ENCODE data around the gene LPP. TPM values are rescaled to one million over a fixed set of nuclear protein-coding genes. Genes with fewer than 3 reads are reported as not detected.

The LPP gene
- total RNA-seq, 2 donors from 2014 or later, result 1,601 to 1,705 TPM

GRCh38 chr3:188764609-188765008 lies 610.7 kb downstream of the LPP start:
- no peak for DNase-seq (ENCODE audit: low spot score)
- intact Hi-C loops (cut with DNase I), result no loop called here

DNA sequence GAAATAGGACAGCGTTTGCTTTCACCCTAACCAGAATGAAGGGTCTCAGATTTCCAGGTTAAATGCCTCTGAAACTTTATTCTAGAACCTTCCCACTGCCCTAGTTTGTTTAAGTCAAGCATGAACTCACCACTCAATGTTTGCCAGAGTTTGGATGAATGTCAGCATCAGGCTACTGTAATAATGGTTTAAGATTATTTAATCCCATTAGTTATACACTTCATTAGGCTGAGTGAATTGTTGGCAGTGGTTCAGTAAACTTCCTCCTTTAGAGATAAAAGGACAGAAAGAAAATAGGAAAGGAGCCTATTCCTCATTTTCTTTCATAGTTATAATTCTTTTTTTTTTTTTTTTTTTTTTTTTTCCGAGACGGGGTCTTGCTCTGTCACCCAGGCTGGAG lies 615.9 kb downstream of the LPP start:
- intact Hi-C loops (cut with DNase I), result no loop called here
- no peak for DNase-seq (ENCODE audit: low spot score)

- intact Hi-C loops (cut with DNase I), result no loop called here
- no peak for DNase-seq (ENCODE audit: low spot score)
Measured at GRCh38 chr3:188772886-188773285, 618.9 kb downstream of the LPP start.

GRCh38 chr3:188775412-188775811 lies 621.5 kb downstream of the LPP start:
- no peak for DNase-seq (ENCODE audit: low spot score)
- intact Hi-C loops (cut with DNase I), result loop anchor here in 1 of 2 donors (5.0 kb wide), 1 partner anchor 167 kb away; no protein-coding TSS in a partner anchor

- intact Hi-C loops (cut with DNase I), result loop anchor here in 1 of 2 donors (5.0 kb wide), 1 partner anchor 166 kb away; no protein-coding TSS in a partner anchor
Measured at GRCh38 chr3:188776447-188776846, 622.5 kb downstream of the LPP start.

DNA sequence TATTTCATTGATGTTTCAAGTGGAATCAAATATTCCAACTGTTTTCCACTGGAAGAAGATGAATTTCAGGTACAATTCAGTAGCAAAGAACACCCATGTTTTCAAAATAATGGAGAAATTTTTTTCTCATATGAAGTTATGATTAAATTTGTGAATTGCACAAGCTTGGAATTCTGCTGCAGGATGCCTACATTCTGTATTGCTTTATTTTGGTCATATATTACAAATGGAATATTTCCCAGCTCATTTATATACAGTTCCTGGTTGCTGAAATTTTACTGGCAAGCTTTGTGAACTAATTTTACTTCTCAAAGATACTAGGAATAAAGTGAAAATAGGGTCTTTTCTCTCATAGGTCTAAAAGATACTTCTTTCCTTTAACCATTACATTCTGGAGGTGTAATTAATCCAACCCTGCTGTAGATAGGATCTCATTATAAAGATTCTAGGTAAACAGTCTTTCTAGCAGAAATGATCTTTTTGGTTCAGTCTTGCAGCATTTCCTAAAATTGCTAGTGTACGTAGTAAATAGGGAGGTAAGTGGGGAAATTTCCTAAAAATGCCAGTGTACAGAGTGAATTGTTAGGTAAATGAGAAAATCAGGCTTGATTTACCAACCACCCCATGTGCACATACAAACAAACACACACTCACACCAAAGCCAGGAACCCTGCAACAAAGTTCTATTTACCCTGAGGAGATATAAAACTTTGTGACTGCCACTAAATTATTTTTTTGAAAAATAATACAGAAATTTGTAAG lies 624.3 kb downstream of the LPP start:
- no peak for DNase-seq (ENCODE audit: low spot score)
- intact Hi-C loops (cut with DNase I), result loop anchor here in 1 of 2 donors (5.0 kb wide), 1 partner anchor 164 kb away; no protein-coding TSS in a partner anchor

More at GRCh38 chr3:188776447-188776846, 622.5 kb downstream of the LPP start:
- no peak for DNase-seq (ENCODE audit: low spot score)

- intact Hi-C loops (cut with DNase I), result loop anchor here in 1 of 2 donors (5.0 kb wide), 1 partner anchor 163 kb away; no protein-coding TSS in a partner anchor
Measured at GRCh38 chr3:188779281-188779980, 625.5 kb downstream of the LPP start.

GRCh38 chr3:188780193-188781147 lies 626.5 kb downstream of the LPP start:
- DNase-seq (ENCODE audit: low spot score), result no peak
- intact Hi-C loops (cut with DNase I), result no loop called here

More at GRCh38 chr3:188779281-188779980, 625.5 kb downstream of the LPP start:
- no peak for DNase-seq (ENCODE audit: low spot score)

DNA sequence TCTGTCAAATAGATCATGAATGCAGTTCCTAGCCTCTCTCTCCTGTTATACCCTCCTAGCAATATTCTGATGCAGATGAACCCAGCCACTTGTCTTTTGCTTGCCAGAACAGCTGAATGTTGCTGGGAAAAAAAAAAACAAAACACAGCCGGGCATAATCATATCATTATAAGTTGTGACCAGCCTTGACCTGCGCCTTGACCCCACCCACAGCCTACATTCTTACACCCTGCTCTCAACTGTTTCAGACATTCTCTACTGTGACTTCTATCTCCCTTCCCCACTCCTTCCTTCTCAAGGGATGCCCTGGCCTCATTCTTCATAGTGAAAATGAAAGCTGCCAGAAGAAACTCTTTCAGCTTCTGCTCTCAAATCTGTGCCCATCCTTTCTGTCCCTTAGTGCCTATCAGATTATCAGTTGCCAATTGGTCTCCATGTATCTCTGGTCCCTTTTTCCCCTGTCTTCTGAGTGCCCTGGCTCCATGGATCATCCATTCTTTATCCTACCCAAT lies 628.7 kb downstream of the LPP start:
- no peak for DNase-seq (ENCODE audit: low spot score)
- intact Hi-C loops (cut with DNase I), result no loop called here

DNA sequence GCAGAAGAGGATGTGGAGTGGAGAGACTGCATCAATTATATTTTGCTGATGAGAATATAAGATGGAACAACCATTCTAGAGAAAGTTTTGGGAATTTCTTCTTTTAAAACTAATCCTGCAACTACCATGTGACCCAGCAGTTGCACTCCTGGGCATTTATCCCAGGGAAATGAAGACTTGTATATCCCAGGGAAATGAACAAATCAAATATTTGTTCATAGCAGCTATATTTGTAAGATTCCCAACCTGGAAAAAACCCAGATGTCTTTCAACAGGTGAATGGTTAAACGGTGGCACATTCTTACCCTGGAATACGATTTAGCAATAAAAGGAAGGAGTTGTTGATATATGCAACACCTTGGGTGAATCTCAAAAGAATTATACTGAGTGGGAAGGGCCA lies 632.5 kb downstream of the LPP start:
- no peak for DNase-seq (ENCODE audit: low spot score)
- intact Hi-C loops (cut with DNase I), result no loop called here

- intact Hi-C loops (cut with DNase I), result no loop called here
- no peak for DNase-seq (ENCODE audit: low spot score)
Measured at GRCh38 chr3:188788621-188789081, 634.7 kb downstream of the LPP start.

GRCh38 chr3:188789251-188789650 lies 635.3 kb downstream of the LPP start:
- no peak for DNase-seq (ENCODE audit: low spot score)
- intact Hi-C loops (cut with DNase I), result no loop called here

DNA sequence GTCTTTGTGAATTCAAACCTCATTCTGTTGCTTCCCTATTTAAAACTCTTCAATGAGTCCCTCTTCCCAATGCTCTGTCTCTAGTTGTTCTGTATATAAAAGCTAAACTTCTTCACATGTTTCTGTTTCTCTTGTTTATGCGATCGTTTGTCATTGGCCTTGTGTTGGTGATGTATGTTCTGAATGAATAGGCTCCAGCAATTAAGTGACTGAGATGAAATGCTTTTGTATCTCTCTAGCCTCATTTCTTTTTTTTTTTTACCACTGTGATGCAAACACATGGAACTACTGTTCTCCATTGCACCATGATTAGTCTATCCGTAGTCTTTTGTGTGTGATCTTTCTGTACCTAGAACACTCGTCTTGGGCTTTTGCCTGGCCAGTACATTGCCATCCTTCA lies 637.4 kb downstream of the LPP start:
- no peak for DNase-seq (ENCODE audit: low spot score)
- intact Hi-C loops (cut with DNase I), result no loop called here

- DNase-seq (ENCODE audit: low spot score), result no peak
- intact Hi-C loops (cut with DNase I), result no loop called here
Measured at GRCh38 chr3:188792793-188793192, 638.8 kb downstream of the LPP start.

GRCh38 chr3:188796122-188796631 lies 642.2 kb downstream of the LPP start:
- DNase-seq (ENCODE audit: low spot score), result no peak
- intact Hi-C loops (cut with DNase I), result no loop called here

- no peak for DNase-seq (ENCODE audit: low spot score)
- intact Hi-C loops (cut with DNase I), result no loop called here
Measured at GRCh38 chr3:188797045-188797444, 643.1 kb downstream of the LPP start.

- intact Hi-C loops (cut with DNase I), result no loop called here
Measured at GRCh38 chr3:188798556-188799145, 644.7 kb downstream of the LPP start.

DNA sequence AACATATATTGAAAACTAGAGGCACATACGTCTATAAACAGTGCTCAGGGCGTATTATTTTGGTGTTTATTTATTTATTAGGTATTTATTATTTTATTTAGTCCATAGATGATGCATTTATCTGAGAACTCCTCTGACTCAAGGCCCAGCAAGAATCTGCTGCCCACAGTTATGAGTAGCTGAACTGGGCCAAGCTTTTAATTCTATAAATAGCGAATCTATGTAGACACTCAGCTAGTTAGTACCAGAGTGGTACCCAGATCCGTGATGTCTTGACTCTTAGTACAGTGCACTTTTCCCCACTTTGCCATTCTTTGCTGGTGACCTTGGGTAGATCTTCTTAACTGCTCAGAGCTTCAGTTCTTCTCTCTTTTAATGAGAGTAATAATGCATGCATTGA lies 647.4 kb downstream of the LPP start:
- no peak for DNase-seq (ENCODE audit: low spot score)
- intact Hi-C loops (cut with DNase I), result no loop called here

More at GRCh38 chr3:188798556-188799145, 644.7 kb downstream of the LPP start:
- DNase-seq (ENCODE audit: low spot score), result no peak

All from posterior vena cava (tissue), 2 donors.